Stimulated activated CD4-positive, alpha-beta T cell treated with anti-CD3 and anti-CD28 coated beads, TNF-alpha, amount 100 ng/mL, for 48 hours (primary cell): Measurements from ENCODE around the gene PRR29.

Source experiments
- DNase-seq, 3 donors: peaks; one replicate each; pipeline ENCODE4 v3.0.0-alpha.2; 2020; ENCODE audit warnings: low read depth in 3 of 3

Gene PRR29

GRCh38 chr17:63998050-63998720 is at the start of gene PRR29:
Gene PRR29 (plus strand): TSS chr17:63998351. CDS start chr17:63998365, 14 bp downstream.
- DNase-seq: peak; percentile 36 to 72 (median 46)

GRCh38 chr17:63948521-63948920 is 49.6 kb upstream of the PRR29 start:
- DNase-seq: no peak

GRCh38 chr17:63949576-63950250 is 48.4 kb upstream of the PRR29 start:
- DNase-seq: no peak

- DNase-seq: peak in 1 of 3 donors; percentile 14
Observed at GRCh38 chr17:63950940-63951907, 46.9 kb upstream of the PRR29 start.

- DNase-seq: no peak
Observed at GRCh38 chr17:63954402-63955063, 43.6 kb upstream of the PRR29 start.

- no peak for DNase-seq
Observed at GRCh38 chr17:63955232-63955631, 42.9 kb upstream of the PRR29 start.

GRCh38 chr17:63955791-63956190 is 42.4 kb upstream of the PRR29 start:
- no peak for DNase-seq

- DNase-seq: no peak
Observed at GRCh38 chr17:63956296-63956920, 41.7 kb upstream of the PRR29 start.

GRCh38 chr17:63960006-63960405 is 38.1 kb upstream of the PRR29 start:
- no peak for DNase-seq

GRCh38 chr17:63960430-63960829 is 37.7 kb upstream of the PRR29 start:
- DNase-seq: no peak

- peak in 2 of 3 donors; percentile 47 to 52 for DNase-seq
Observed at GRCh38 chr17:63961355-63962212, 36.6 kb upstream of the PRR29 start.

- DNase-seq: no peak
Observed at GRCh38 chr17:63962298-63962744, 35.8 kb upstream of the PRR29 start.

- no peak for DNase-seq
Observed at GRCh38 chr17:63963123-63963522, 35.0 kb upstream of the PRR29 start.

GRCh38 chr17:63966646-63967264 is 31.4 kb upstream of the PRR29 start:
- peak in 1 of 3 donors; percentile 42 for DNase-seq

GRCh38 chr17:63967953-63968352 is 30.2 kb upstream of the PRR29 start:
- DNase-seq: no peak

- no peak for DNase-seq
Observed at GRCh38 chr17:63969278-63969677, 28.9 kb upstream of the PRR29 start.

GRCh38 chr17:63972796-63973195 is 25.4 kb upstream of the PRR29 start, which contains the start of gene SCN4A:
Gene SCN4A (minus strand): TSS chr17:63972918. CDS start chr17:63972841, 77 bp downstream.
- DNase-seq: no peak

- no peak for DNase-seq
Observed at GRCh38 chr17:63973247-63973646, 24.9 kb upstream of the PRR29 start.

- no peak for DNase-seq
Observed at GRCh38 chr17:63973930-63974593, 24.1 kb upstream of the PRR29 start.
